CD4-positive, alpha-beta T cell treated with Interleukin-17A for 4 hours (primary cell): ENCODE results near the gene KIDINS220.
"Not testable (repeated sequence)": the region's sequence is repeated elsewhere in the genome, so short reads cannot be mapped to it uniquely, and the experiment has no call there.

Source experiments
- DNase-seq: peaks from one replicate; pipeline ENCODE4 v3.0.0-alpha.2; 2020; ENCODE audit warnings: mixed read lengths

Gene KIDINS220

GRCh38 chr2:8740136-8740535 lies 97.3 kb downstream of the KIDINS220 start:
- no peak for DNase-seq

DNA sequence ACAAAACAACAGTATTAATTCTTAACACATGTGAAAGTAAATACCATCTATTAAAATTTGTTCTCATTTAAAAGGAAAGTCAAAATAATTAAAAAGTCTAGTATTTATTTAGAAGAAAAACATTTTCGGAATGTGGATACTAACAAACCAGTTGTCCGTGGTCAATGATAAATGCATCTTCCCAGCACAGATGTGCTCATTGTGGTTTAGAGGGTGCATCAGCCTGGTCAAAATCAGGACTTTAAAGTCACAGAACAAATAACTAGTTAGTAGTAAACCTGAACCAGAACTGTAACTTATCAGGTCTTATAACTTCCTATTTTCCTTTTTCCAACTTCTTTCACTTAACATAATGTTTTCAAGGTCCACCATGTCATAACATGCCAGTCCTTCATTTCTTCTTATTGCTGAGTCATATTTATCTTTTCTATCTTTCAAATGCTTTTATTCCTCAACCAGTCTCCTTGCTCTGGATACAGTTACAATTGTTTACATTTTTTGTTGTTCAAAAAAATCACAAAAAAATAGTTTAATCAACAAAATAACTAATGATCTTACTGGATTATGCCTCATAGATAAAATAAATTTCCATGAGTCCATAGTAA lies 99.7 kb downstream of the KIDINS220 start:
- no peak for DNase-seq

- no peak for DNase-seq
Observed at GRCh38 chr2:8732601-8733000, 104.8 kb downstream of the KIDINS220 start.

DNA sequence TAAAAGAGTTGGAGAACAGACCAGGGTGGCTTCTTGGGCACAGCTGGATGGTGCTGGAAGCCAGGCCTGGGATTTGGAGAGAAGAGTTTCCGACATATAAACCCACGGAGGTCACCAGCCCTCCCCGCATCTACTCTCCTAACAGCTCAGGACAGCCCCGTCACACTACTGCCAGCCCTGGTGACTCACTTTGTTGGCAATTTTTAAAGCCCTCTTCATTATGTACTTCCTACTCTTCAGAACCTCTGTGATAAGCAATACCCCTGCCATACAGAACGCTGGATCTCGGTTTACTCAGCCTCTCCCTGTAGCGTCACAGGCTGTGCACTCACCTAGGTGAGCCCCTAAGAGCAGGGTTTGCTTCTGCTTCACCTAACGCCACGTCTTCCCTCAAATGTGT lies 107.5 kb downstream of the KIDINS220 start:
- no peak for DNase-seq

DNA sequence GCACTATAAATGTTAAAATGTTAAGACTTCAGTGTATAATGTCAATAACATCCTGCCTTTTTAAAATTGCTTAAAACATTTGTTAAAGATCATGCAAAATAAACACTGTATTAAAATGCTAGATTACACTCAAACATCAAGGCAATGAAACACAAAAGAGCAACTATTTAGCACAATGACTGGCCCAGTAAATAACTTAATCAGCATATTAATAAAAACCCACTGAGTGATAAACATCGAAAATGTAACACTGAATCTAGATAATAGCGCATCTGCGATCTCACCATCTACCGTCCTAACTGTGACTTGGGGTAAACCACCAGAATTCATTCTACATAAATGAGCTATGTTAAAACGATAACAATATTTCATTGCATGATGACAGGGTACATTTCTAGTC lies 108.3 kb downstream of the KIDINS220 start:
- not testable (repeated sequence) for DNase-seq

DNA sequence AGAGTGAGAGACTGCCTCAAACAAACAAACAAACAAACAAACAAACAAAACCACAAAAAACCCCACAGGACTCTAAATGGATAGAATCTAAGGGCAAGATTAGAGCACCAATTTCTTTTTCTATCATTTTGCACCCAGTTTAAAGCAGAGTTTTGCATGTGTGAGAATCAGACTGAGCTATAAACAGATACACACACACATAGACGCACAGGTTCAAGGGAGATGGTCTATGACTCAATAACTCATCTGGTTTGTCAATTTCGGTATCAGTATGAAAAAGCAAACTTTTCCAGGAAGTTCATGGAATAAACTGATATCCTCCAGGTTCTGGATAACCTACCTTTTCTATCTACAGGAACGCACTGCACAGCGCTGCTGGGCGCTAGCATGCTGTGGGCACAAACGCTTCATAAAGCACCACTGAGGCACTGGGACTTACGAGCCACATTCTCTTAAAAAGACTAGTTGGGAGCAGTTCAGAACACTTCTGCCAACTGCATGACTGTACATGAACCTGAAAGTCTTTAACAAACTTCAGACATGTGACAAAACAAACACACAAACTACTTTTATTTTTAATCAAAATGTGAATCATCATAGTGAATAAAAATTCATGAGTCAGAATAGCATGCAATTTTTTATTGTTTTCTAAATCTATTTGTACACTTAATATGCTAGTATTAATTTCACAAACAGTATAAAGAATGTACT lies 109.0 kb downstream of the KIDINS220 start:
- DNase-seq: no peak

GRCh38 chr2:8725838-8726237 lies 111.6 kb downstream of the KIDINS220 start:
- DNase-seq: no peak

DNA sequence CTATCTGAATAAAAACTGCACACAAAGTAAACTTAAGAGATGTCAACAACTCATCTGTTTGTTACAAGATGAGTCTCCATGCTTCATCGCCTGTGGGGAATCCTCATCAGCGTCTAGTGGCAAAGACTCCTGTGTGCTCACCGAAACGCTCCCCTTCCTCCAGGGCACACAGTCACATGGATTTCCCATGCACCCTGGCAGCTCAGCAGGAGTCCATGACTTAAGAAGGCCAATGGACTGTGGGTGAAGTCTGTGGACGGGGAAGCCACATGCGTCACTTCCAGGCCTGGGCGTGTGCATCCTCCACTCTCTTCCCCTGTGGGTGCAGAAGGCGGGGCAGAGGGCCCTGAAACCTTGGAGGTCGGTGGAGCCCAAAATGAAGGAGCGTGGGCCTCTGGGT lies 114.4 kb downstream of the KIDINS220 start:
- no peak for DNase-seq

- DNase-seq: no peak
Observed at GRCh38 chr2:8721410-8721809, 116.0 kb downstream of the KIDINS220 start.

DNA sequence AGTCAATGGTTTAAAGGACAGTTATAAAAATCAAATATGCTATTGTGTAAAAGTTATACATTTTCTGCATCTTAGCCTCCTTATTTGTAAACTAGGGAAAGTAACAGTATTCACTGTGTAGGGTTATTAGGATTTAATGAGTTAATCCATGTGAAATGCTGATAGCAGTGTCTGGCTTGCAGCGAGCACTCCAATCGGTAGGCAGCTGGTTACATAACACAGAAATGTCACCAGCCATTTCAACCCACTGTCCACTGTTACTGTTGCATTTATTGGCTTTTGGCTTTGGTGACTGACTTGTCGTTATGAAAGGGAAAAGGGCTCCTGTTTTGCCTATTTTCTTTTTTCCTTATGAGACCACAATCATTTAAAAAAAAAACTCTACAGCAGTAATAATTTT lies 116.7 kb downstream of the KIDINS220 start:
- no peak for DNase-seq

GRCh38 chr2:8719528-8719927 lies 117.9 kb downstream of the KIDINS220 start:
- no peak for DNase-seq

GRCh38 chr2:8714971-8715370 lies 122.4 kb downstream of the KIDINS220 start:
- no peak for DNase-seq

- DNase-seq: no peak
Observed at GRCh38 chr2:8714283-8714682, 123.1 kb downstream of the KIDINS220 start.

DNA sequence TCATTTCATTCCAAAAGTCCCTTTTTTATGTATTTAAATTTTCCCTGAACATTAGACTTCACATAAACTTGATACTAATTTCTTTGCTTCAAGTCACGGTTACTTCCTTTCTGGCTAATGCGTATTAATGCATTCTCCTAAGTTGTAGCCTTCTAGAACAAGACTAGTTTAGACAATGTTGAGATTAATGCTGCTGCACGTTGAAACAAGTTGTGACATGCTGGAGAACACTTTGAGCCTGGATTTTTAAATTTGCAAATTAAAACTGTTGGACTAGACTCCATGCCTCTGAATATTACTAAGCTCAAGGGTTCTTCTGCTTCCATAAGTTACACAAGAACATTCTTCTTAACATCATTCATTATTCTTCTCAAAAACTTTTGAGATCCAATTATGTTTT lies 126.5 kb downstream of the KIDINS220 start:
- no peak for DNase-seq

GRCh38 chr2:8709611-8710010 lies 127.8 kb downstream of the KIDINS220 start:
- DNase-seq: no peak

GRCh38 chr2:8704906-8705305 lies 132.5 kb downstream of the KIDINS220 start:
- no peak for DNase-seq

DNA sequence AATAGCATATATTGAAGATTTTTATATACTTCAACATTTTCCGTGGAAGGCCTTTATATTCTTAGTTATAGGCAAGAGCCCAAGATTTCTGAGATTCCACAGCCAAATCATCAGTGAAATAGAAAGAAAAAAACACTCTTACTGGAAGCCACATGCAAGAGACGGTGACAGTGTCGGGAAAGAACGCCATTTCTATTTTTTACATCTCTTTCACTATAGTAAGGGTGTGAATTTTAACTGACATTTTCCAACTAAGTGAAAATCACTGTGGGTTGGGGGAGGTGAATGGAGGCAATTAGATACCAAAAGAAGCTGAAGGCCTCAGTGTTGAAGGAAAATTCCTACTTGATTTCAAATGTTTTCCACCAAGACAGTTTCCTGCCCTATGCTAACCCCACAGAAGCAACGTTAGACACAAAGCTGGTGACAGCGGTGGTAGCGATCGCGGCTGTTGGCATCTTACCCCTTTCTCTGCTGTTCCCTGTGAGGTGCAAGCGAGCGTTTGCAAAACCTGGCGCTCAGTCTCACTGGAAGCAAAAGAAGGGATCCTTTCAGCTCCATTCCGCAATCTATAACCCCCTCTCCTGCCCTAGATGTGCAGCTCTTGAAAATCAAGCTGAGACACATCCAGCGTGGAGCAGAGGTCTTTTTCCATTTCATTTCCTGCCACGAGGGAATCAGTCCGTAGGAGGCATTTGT lies 135.6 kb downstream of the KIDINS220 start:
- DNase-seq: no peak

GRCh38 chr2:8699839-8700238 lies 137.6 kb downstream of the KIDINS220 start:
- no peak for DNase-seq

DNA sequence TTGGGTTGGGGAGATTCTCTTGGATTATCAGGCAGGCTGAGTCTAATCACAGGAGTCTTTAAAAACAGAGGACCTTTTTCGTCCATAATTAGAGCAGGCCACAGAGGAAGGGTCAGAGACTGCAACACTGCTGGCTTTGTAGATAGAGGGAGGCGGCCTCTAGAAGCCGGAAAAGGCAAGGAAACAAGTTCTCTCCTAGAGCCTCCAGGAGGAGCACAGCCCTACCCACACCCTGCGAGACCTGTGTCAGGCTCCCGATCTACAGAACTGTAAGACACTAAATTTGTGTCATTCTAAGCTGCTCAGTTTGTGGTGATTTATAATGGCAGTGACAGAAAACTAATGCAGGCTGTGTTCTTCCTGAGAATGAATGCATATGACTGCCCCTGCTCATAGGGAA lies 140.2 kb downstream of the KIDINS220 start:
- DNase-seq: no peak

GRCh38 chr2:8694737-8695136 lies 142.7 kb downstream of the KIDINS220 start:
- DNase-seq: no peak

GRCh38 chr2:8693157-8693821 lies 144.1 kb downstream of the KIDINS220 start:
- DNase-seq: peak; percentile 48

DNA sequence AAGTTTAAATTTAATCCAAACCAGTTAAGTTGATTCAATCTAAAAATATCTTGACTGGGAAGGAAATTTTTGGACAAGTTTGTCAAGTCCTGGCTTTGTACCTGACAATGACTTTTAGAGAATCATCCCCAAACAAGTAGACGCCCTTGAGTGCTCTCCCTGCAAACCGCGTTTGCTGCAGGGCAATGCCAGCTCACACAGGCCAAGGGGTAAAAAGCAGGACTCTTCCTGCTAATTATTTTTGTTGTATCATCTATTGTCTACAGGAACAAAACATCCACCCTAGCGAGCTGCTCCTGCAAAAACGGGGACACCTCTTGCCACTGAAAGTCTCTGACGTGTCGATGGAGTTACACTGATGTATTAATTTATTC lies 144.6 kb downstream of the KIDINS220 start:
- DNase-seq: no peak

DNA sequence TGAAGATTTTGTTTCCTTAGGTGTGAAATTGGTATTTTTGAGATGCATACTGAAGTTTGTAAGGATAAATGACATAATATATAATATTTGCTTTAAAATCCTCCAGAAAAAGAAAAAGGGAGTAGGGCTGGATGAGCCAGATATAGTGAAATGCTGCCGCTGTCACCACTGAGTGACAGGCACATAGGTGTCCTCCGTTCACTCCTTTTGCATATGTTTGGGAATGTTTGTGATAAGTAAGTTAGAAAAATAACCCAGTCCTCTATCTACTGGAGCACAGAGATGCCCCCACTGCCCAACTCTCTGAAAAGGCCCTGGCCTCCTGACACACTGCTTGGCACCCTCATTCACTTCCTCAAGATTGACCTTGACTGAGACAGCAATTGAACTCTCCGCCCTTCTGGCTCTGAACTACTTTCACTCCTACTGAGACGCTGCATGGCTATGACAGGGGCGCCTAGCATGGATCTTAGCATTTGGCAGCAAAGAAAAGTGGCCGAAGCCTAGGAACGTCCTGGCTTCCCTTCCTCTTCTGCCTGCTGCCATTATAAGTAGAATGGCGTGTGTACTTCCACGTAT lies 145.5 kb downstream of the KIDINS220 start:
- no peak for DNase-seq
